IMR-90 (cell line): ENCODE data around the gene PALLD. TPM values are rescaled to one million over a fixed set of nuclear protein-coding genes. Genes with fewer than 3 reads are reported as not detected.
A peak's percentile ranks its signal among the peaks of the same experiment; 100 is the strongest.

Source experiments
- ATAC-seq: fragments of 200-7000 bp; cut with Tn5 transposase; 2 replicates; pipeline ENCODE4 v1.9.1; 2020; ENCODE audit warnings: low read depth, mild to moderate bottlenecking, moderate library complexity
- BruUV-seq: library from RNA; stranded (reverse); fragments of 400-500 nt; replicated peaks from 2 replicates; lab custom pipeline; 2021; lab: Mats Ljungman, UMichigan
- CTCF ChIA-PET: fragments of 300-600 bp; formaldehyde crosslinking; extraction: SDS; loops from one replicate; lab custom pipeline; 2021; ENCODE audit warnings: antibody characterized with exemption; lab: Yijun Ruan, JAX
- POLR2A ChIA-PET: fragments of 300-600 bp; sonication (Branson Sonifier 250); formaldehyde crosslinking; loops from one replicate; lab custom pipeline; 2022; ENCODE audit warnings: antibody characterized with exemption; ENCODE audit not compliant: unreplicated experiment; lab: Charles Lee
- DNase-seq: peaks from one replicate; pipeline ENCODE4 v3.0.0; 2013
- H2AFZ ChIP-seq: replicated peaks from 2 replicates; pipeline ENCODE3; 2013; ENCODE audit warnings: low read length, mild to moderate bottlenecking; ENCODE audit not compliant: poor library complexity
- H2AK5ac ChIP-seq: 2 replicates; pipeline ENCODE4 v1.6.1; 2013; ENCODE audit warnings: low read depth, low read length, inconsistent platforms
- H2AK9ac ChIP-seq: replicated peaks from 2 replicates; pipeline ENCODE3; 2013; ENCODE audit warnings: mild to moderate bottlenecking, low read depth, low read length, moderate library complexity; ENCODE audit not compliant: poor library complexity
- H2BK120ac ChIP-seq: 2 replicates; pipeline ENCODE4 v1.6.1; 2013; ENCODE audit warnings: low read depth, low read length, inconsistent platforms
- H2BK15ac ChIP-seq: 3 replicates; pipeline ENCODE4 v1.6.1; 2013; ENCODE audit warnings: low read depth, low read length, inconsistent platforms
- H2BK20ac ChIP-seq: 2 replicates; pipeline ENCODE4 v1.6.1; 2013; ENCODE audit warnings: low read depth, mild to moderate bottlenecking, inconsistent platforms, low read length, moderate library complexity
- H2BK5ac ChIP-seq: 2 replicates; pipeline ENCODE4 v1.6.1; 2013; ENCODE audit warnings: mild to moderate bottlenecking, low read depth, low read length, inconsistent platforms; ENCODE audit not compliant: poor library complexity, severe bottlenecking
- H3K14ac ChIP-seq: replicated peaks from 2 replicates; pipeline ENCODE4 v1.6.1; 2013; ENCODE audit warnings: low read depth, low read length, inconsistent platforms
- H3K18ac ChIP-seq: 2 replicates; pipeline ENCODE4 v1.6.1; 2013; ENCODE audit warnings: low read depth, low read length, control low read depth
- H3K23ac ChIP-seq: 2 replicates; pipeline ENCODE4 v1.6.1; 2013; ENCODE audit warnings: low read depth, low read length, inconsistent platforms
- H3K27ac ChIP-seq: 2 replicates; pipeline ENCODE4 v1.5.1; 2013; ENCODE audit warnings: mild to moderate bottlenecking, control low read depth, low read length; ENCODE audit not compliant: insufficient read depth
- H3K27me3 ChIP-seq: 2 replicates; pipeline ENCODE4 v1.6.1; 2013; ENCODE audit warnings: low read length; ENCODE audit not compliant: control insufficient read depth, insufficient read depth
- H3K36me3 ChIP-seq: 2 replicates; pipeline ENCODE4 v1.6.1; 2013; ENCODE audit warnings: low read length, mixed read lengths; ENCODE audit not compliant: control insufficient read depth, insufficient read depth
- H3K4ac ChIP-seq: 2 replicates; pipeline ENCODE4 v1.6.1; 2013; ENCODE audit warnings: low read depth, low read length, inconsistent platforms
- H3K4me1 ChIP-seq: 2 replicates; pipeline ENCODE4 v1.6.1; 2013; ENCODE audit warnings: low read length, mixed read lengths; ENCODE audit not compliant: control insufficient read depth, insufficient read depth
- H3K4me2 ChIP-seq: 2 replicates; pipeline ENCODE4 v1.6.1; 2013; ENCODE audit warnings: low read depth, mild to moderate bottlenecking, control low read depth, low read length, moderate library complexity
- H3K4me3 ChIP-seq: 2 replicates; pipeline ENCODE4 v1.5.1; 2013; ENCODE audit warnings: low read depth, mild to moderate bottlenecking, control low read depth, low read length, moderate library complexity; ENCODE audit not compliant: insufficient read depth
- H3K56ac ChIP-seq: 2 replicates; pipeline ENCODE4 v1.6.1; 2013; ENCODE audit warnings: low read length, inconsistent platforms; ENCODE audit not compliant: insufficient read depth; ENCODE audit errors: extremely low read depth
- H3K79me1 ChIP-seq, 2 experiments: 2 replicates each; pipeline ENCODE4 v1.6.1; 2013; ENCODE audit warnings: low read length in 2 of 2, inconsistent platforms in 1 of 2, low read depth in 1 of 2
- H3K9ac ChIP-seq: 2 replicates; pipeline ENCODE4 v1.6.1; 2013; ENCODE audit warnings: low read depth, low read length, control low read depth
- H3K9me1 ChIP-seq: 2 replicates; pipeline ENCODE4 v1.6.1; 2013; ENCODE audit warnings: low read length, inconsistent platforms; ENCODE audit not compliant: insufficient read depth
- H3K9me3 ChIP-seq: 2 replicates; pipeline ENCODE4 v1.6.1; 2013; ENCODE audit warnings: low read length; ENCODE audit not compliant: control insufficient read depth, insufficient read depth
- H4K20me1 ChIP-seq: 2 replicates; pipeline ENCODE4 v1.6.1; 2013; ENCODE audit warnings: low read length, inconsistent platforms; ENCODE audit not compliant: insufficient read depth
- H4K5ac ChIP-seq: 2 replicates; pipeline ENCODE4 v1.6.1; 2013; ENCODE audit warnings: mild to moderate bottlenecking, low read depth, low read length, control low read depth
- H4K8ac ChIP-seq, 2 experiments: 2 replicates each; pipeline ENCODE4 v1.6.1; 2013; ENCODE audit warnings: low read depth in 2 of 2, low read length in 2 of 2, control low read depth in 1 of 2, inconsistent platforms in 1 of 2
- H4K91ac ChIP-seq: 2 replicates; pipeline ENCODE4 v1.6.1; 2013; ENCODE audit warnings: low read depth, low read length, inconsistent platforms; ENCODE audit not compliant: insufficient read depth
- BHLHE40 ChIP-seq: fragments of 150-350 bp; IDR thresholded peaks from 2 replicates; pipeline ENCODE4 v1.6.1; 2016; ENCODE audit warnings: mild to moderate bottlenecking, low read depth, low read length
- CEBPB ChIP-seq: IDR thresholded peaks from 2 replicates; pipeline ENCODE4 v1.6.1; 2012; ENCODE audit warnings: low read depth, low read length, improper control_type of control experiment
- CHD1 ChIP-seq: IDR thresholded peaks from 2 replicates; pipeline ENCODE4 v1.6.1; 2012; ENCODE audit warnings: low read depth, low read length, improper control_type of control experiment
- ELK1 ChIP-seq: fragments of 150-350 bp; IDR thresholded peaks from 2 replicates; pipeline ENCODE4 v1.6.1; 2016; ENCODE audit warnings: low read depth, mild to moderate bottlenecking, low read length, moderate library complexity, borderline replicate concordance
- FOS ChIP-seq: fragments of 150-350 bp; IDR thresholded peaks from 2 replicates; pipeline ENCODE4 v1.6.1; 2016; ENCODE audit warnings: low read depth, low read length
- MAFK ChIP-seq: IDR thresholded peaks from 2 replicates; pipeline ENCODE4 v1.6.1; 2012; ENCODE audit warnings: low read depth, low read length, improper control_type of control experiment
- MAZ ChIP-seq: IDR thresholded peaks from 2 replicates; pipeline ENCODE4 v1.6.1; 2012; ENCODE audit warnings: low read depth, mild to moderate bottlenecking, low read length, improper control_type of control experiment, moderate library complexity, borderline replicate concordance
- MXI1 ChIP-seq: IDR thresholded peaks from 2 replicates; pipeline ENCODE4 v1.6.1; 2012; ENCODE audit warnings: low read depth, mild to moderate bottlenecking, low read length, moderate library complexity, borderline replicate concordance
- NFE2L2 ChIP-seq: fragments of 150-350 bp; IDR thresholded peaks from 2 replicates; pipeline ENCODE4 v1.6.1; 2016; ENCODE audit warnings: low read depth, mild to moderate bottlenecking, low read length
- POLR2A ChIP-seq: IDR thresholded peaks from 2 replicates; pipeline ENCODE4 v1.6.1; 2012; ENCODE audit warnings: mild to moderate bottlenecking, low read depth, low read length
- RAD21 ChIP-seq: IDR thresholded peaks from 2 replicates; pipeline ENCODE4 v1.6.1; 2012; ENCODE audit warnings: low read length, improper control_type of control experiment
- RCOR1 ChIP-seq: IDR thresholded peaks from 2 replicates; pipeline ENCODE4 v1.6.1; 2012; ENCODE audit warnings: mild to moderate bottlenecking, low read length, improper control_type of control experiment; ENCODE audit not compliant: insufficient replicate concordance
- RFX5 ChIP-seq: IDR thresholded peaks from 2 replicates; pipeline ENCODE4 v1.8.0; 2012; ENCODE audit warnings: low read depth, mild to moderate bottlenecking, low read length, moderate library complexity
- WGBS, 2 experiments: methylation state at CpG; one replicate each; pipeline versions ENCODE4 v1.1.5 to v1.1.7; 2013; ENCODE audit warnings: missing lambda C conversion rate in 2 of 2; ENCODE audit not compliant: insufficient read length in 1 of 2; ENCODE audit errors: extremely low coverage in 2 of 2; 5-methylcytosine and 5-hydroxymethylcytosine counted together
- dilution Hi-C: fragments of 300-500 bp; cut with HindIII; formaldehyde crosslinking; loops from one replicate; pipeline ENCODE4 v1.14.3; 2018; ENCODE audit warnings: low sequenced_read_pairs; ENCODE audit not compliant: unreplicated experiment
- in situ Hi-C: fragments of 300-500 bp; cut with MboI; formaldehyde crosslinking; loops from 3 replicates; pipeline ENCODE4 v1.14.3; 2019; ENCODE audit warnings: low sequenced_read_pairs, inconsistent platforms, mixed read lengths
- intact Hi-C: fragments of 100-400 bp; cut with micrococcal nuclease; formaldehyde crosslinking; loops from 2 replicates; pipeline ENCODE4 v1.10.0; 2022
- polyA plus RNA-seq, 3 experiments: library from polyadenylated mRNA; depleted of rRNA; stranded (reverse); fragments of >200 nt; gene quantifications; 2 replicates each; pipeline ENCODE4 v1.2.3, GENCODE V29; 2012; ENCODE audit warnings: low replicate concordance in 1 of 3
- total RNA-seq: library from RNA; depleted of rRNA; stranded (reverse); fragments of >200 nt; gene quantifications from 2 replicates; pipeline ENCODE4 v1.2.3, GENCODE V29; 2012
- TF ChIP-seq, protein P1 (sequence below): fragments of 150-350 bp; IDR thresholded peaks from 2 replicates; pipeline ENCODE4 v1.6.1; 2017; ENCODE audit warnings: mild to moderate bottlenecking, antibody characterized with exemption, low read length, low read depth

The PALLD gene
- total and polyA plus RNA-seq, 2 of the 4 experiments (the other 2 are of a cell fraction): 91.0 to 91.9 TPM

GRCh38 chr4:168485156-168485910 lies 11.5 kb upstream of the PALLD start:
- Histone ChIP-seq H2AFZ (peak overlapping the region; percentile 68), H2BK5ac (peak overlapping the region; percentile 92), H3K4me3 (no peak overlapping the region), H3K14ac (peak overlapping the region; percentile 49; the same call in 1 of the 2 replicates), H3K23ac (peak overlapping the region; percentile 87), H3K56ac (no peak overlapping the region), H3K4ac (peak overlapping the region; percentile 59), H2BK120ac (peak overlapping the region; percentile 78), H3K4me2 (no peak overlapping the region; the same call in 1 of the 2 replicates), H3K9ac (no peak overlapping the region), H2BK20ac (peak overlapping the region; percentile 79), H4K8ac (peak overlapping the region in 1 of 2 experiments; percentile 69; a peak in 2 of 4 replicates), H3K9me1 (peaks cover 14% of the 10 kb centered on the region), H4K5ac (peak overlapping the region; percentile 91; the same call in 1 of the 2 replicates), H3K9me3 (no peaks in the 10 kb centered on the region), H3K27ac (peak overlapping the region; percentile 71; the same call in 1 of the 2 replicates), H2AK9ac (peak overlapping the region; percentile 43), H2AK5ac (peak overlapping the region; percentile 88), H3K36me3 (no peaks in the 10 kb centered on the region), H2BK15ac (peak overlapping the region; percentile 72; the same call in 1 of the 3 replicates), H3K18ac (peak overlapping the region; percentile 99), H3K4me1 (peaks cover 20% of the 10 kb centered on the region), H4K91ac (peak overlapping the region; percentile 84), H3K79me1 (no peaks in the 10 kb centered on the region; a peak in 1 of 4 replicates), H3K27me3 (no peaks in the 10 kb centered on the region), H4K20me1 (no peaks in the 10 kb centered on the region)
- TF ChIP-seq CEBPB (no peak), CHD1 (no peak), RFX5 (no peak), MAZ (no peak), ELK1 (no peak), MAFK (no peak), FOS (no peak), MXI1 (no peak), NFE2L2 (no peak), POLR2A (no peak), BHLHE40 (no peak), RAD21 (no peak), RCOR1 (no peak)
- TF ChIP-seq, protein P1, sequence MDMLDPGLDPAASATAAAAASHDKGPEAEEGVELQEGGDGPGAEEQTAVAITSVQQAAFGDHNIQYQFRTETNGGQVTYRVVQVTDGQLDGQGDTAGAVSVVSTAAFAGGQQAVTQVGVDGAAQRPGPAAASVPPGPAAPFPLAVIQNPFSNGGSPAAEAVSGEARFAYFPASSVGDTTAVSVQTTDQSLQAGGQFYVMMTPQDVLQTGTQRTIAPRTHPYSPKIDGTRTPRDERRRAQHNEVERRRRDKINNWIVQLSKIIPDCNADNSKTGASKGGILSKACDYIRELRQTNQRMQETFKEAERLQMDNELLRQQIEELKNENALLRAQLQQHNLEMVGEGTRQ: no peak
- ATAC-seq (no peak), DNase-seq (peak; percentile 10)
- dilution Hi-C loops: no loop called here
- CTCF ChIA-PET: no interaction called here
- in situ Hi-C loops: no loop called here
- no CpG with 5 or more reads among the region's 2 CpGs for WGBS, 2 experiments
- POLR2A ChIA-PET: no interaction called here
- intact Hi-C loops: loop anchor here (10.0 kb wide), 1 partner anchor 301 kb away; no protein-coding TSS in a partner anchor
- BruUV-seq: no TSS peak
